Gastroesophageal sphincter (tissue), 4 donors: ENCODE results near the gene RCCD1. TPM values are rescaled to one million over a fixed set of nuclear protein-coding genes. Genes with fewer than 3 reads are reported as not detected.

Experiments used
- ATAC-seq: fragments of 150-250 bp; one replicate; pipeline ENCODE4 v1.9.1; 2016; ENCODE audit warnings: mild to moderate bottlenecking, moderate library complexity
- H3K27ac ChIP-seq, 4 donors: fragments of 200-600 bp; sonication (generic) in 3 of 4; 1 replicate in 3 of 4; 2 replicates in 1 of 4; pipeline ENCODE4 v1.5.1; 2016 to 2019
- H3K27me3 ChIP-seq: fragments of 200-600 bp; sonication (generic); one replicate; pipeline ENCODE4 v1.5.1; 2019
- H3K36me3 ChIP-seq, 2 donors: fragments of 200-600 bp; sonication (generic); one replicate each; pipeline ENCODE4 v1.5.1; 2019; ENCODE audit warnings: control low read depth in 1 of 2
- H3K4me1 ChIP-seq, 3 donors: fragments of 200-600 bp; sonication (generic); 1 replicate in 2 of 3; 2 replicates in 1 of 3; pipeline ENCODE4 v1.5.1; 2016 to 2019; ENCODE audit warnings: control low read depth in 2 of 3
- H3K4me3 ChIP-seq, 2 donors: fragments of 200-600 bp; sonication (generic); one replicate each; pipeline ENCODE4 v1.5.1; 2019; ENCODE audit warnings: mild to moderate bottlenecking in 1 of 2, moderate library complexity in 1 of 2
- H3K9me3 ChIP-seq, 3 donors: fragments of 200-600 bp; sonication (generic); one replicate each; pipeline ENCODE4 v1.5.1; 2017 to 2019; ENCODE audit warnings: control low read depth in 2 of 3
- EP300 ChIP-seq: sonication (generic); formaldehyde crosslinking; IDR thresholded peaks from one replicate; pipeline ENCODE4 v1.6.1; 2017; ENCODE audit warnings: antibody characterized with exemption, mild to moderate bottlenecking
- POLR2A ChIP-seq, 2 donors: fragments of 450-650 bp; IDR thresholded peaks; one replicate each; pipeline ENCODE4 v1.6.1; 2017; ENCODE audit warnings: antibody characterized with exemption in 2 of 2, mild to moderate bottlenecking in 2 of 2, moderate library complexity in 1 of 2
- POLR2AphosphoS5 ChIP-seq: sonication (generic); formaldehyde crosslinking; IDR thresholded peaks from one replicate; pipeline ENCODE4 v1.6.1; 2017; ENCODE audit warnings: antibody characterized with exemption
- WGBS, 2 donors: methylation state at CpG; one replicate each; pipeline ENCODE4 v1.1.5; 2018; ENCODE audit warnings: low coverage in 1 of 2; 5-methylcytosine and 5-hydroxymethylcytosine counted together
- total RNA-seq, 4 donors: library from RNA; depleted of rRNA; stranded (reverse); fragments of >200 nt; gene quantifications; one replicate each; pipeline ENCODE4 v1.1.0, GENCODE V29; 2016
- TF ChIP-seq, protein P1 (sequence below), 4 experiments: fragments of 200-600 bp in 2 of 4; fragments of 450-650 bp in 2 of 4; sonication (generic) in 1 of 4; IDR thresholded peaks; one replicate each; pipeline ENCODE4 v1.5.1; 2017 to 2019; ENCODE audit warnings: antibody characterized with exemption in 4 of 4, mild to moderate bottlenecking in 2 of 4, moderate library complexity in 2 of 4

RCCD1 gene
- total RNA-seq, 4 donors from 2014 or later = 5.3 to 11.1 (median 9.0) TPM

DNA sequence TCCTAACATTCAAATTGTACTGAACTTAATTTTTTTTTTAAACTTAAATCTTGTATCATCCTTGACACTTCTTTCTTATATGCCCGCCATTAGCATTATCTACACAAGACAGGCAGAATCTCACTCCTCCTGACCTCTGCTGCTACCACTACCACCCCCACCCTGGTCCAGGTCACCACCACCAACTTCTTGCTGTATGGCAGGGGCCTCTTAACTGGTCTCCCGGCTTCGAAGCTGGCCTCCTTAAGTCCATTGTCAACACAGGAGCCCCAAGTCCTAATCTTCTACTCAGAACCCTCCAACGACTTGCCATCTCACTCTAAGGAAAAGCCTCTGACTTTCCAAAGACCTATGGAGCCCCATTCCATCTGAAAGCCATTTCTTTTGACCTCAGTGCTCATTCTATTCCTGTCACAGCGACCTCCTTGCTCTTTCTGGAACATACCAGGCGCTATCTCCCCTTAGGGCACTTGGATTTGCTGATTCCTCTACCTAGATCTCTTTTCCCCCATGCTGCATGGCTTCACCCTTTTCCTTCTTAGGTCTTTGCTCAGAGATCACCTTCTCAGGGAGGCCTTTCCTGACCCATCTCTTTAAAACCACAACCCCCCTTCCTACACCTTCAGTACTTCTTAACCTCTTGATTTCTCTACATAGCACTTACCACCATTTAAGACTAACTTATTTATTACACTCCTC lies 37.1 kb downstream of the RCCD1 start:
- WGBS, 2 donors = 92 to 93% methylated on average over 3 to 6 of the region's 6 CpGs

GRCh38 chr15:90994059-90994416 lies 39.4 kb downstream of the RCCD1 start:
- H3K27me3 ChIP-seq = no peaks in the 10 kb centered on the region
- peaks cover 0 to 20% of the 10 kb centered on the region in 2 donors for H3K36me3 ChIP-seq
- peak overlapping the region; percentile 21 to 92 (median 88) for H3K27ac ChIP-seq
- peaks cover 0 to 21% (median 0%) of the 10 kb centered on the region in 3 donors for H3K4me1 ChIP-seq
- TF ChIP-seq POLR2A (IDR thresholded peaks at IDR 0.05) (no peak), EP300 (no peak), POLR2AphosphoS5 (no peak)
- TF ChIP-seq, protein P1, sequence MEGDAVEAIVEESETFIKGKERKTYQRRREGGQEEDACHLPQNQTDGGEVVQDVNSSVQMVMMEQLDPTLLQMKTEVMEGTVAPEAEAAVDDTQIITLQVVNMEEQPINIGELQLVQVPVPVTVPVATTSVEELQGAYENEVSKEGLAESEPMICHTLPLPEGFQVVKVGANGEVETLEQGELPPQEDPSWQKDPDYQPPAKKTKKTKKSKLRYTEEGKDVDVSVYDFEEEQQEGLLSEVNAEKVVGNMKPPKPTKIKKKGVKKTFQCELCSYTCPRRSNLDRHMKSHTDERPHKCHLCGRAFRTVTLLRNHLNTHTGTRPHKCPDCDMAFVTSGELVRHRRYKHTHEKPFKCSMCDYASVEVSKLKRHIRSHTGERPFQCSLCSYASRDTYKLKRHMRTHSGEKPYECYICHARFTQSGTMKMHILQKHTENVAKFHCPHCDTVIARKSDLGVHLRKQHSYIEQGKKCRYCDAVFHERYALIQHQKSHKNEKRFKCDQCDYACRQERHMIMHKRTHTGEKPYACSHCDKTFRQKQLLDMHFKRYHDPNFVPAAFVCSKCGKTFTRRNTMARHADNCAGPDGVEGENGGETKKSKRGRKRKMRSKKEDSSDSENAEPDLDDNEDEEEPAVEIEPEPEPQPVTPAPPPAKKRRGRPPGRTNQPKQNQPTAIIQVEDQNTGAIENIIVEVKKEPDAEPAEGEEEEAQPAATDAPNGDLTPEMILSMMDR (IDR thresholded peaks at IDR 0.05) = no peak
- peak overlapping the region; percentile 52 to 94 for H3K4me3 ChIP-seq
- H3K9me3 ChIP-seq = no peaks in the 10 kb centered on the region
- WGBS, 2 donors = 0% methylated on average over 3 to 17 of the region's 50 CpGs
- peak; percentile 14 for ATAC-seq

More for the DNA sequence above, 37.1 kb downstream of the RCCD1 start:
- Histone ChIP-seq H3K27me3 (no peaks in the 10 kb centered on the region), H3K27ac (no peak overlapping the region), H3K4me1 (peaks cover 0 to 21% (median 0%) of the 10 kb centered on the region in 3 donors), H3K9me3 (no peaks in the 10 kb centered on the region), H3K4me3 (no peak overlapping the region), H3K36me3 (no peaks in the 10 kb centered on the region)
- TF ChIP-seq POLR2A (IDR thresholded peaks at IDR 0.05) (no peak), EP300 (no peak), POLR2AphosphoS5 (no peak)
- TF ChIP-seq, protein P1 (IDR thresholded peaks at IDR 0.05) = no peak
- ATAC-seq = no peak

DNA sequence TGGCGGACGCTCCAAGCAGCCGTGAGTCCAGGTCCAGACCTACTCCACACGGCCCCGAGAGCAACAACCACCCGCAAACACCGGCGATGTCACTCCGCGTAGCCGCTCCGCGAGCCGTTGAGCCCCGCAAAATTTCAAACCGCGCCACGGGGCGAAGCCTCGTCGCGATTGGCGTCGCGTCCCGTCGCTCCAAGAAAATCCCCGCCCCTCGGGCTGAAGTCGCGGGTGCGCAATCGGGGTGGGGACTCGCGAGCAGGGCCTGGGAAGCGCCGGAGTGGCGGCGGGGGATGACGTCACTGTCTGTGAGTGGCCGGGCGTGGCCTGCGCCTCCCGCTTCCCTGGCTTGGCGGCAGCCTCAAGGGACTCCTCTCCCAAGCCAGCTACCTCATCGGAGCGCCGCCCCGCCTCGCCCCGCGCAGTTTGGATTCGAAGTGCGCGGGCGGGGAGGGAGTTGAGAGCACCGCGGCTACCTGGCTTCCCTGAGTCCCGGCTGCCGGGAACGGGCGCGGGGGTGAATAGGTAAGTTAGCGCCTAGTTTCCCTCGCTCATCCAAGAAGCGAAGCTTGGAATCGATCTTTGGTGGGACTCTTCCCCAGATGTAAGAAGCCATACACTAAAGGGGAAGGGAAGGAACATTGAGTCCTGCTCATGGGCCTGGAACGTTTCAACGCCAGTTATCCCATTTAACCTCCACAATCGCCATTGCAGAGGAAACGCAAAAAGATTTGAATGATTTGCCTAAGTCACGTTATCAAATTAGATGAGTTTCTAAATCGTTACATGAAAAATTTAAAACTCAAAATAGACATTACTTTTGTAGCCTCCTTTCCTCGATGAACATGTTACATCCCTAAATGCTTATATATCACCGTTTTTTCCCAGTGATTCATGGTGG lies 40.0 kb downstream of the RCCD1 start, which contains the start of gene PRC1:
PRC1 (minus strand) TSS at position 119 of the 895 bp plus-strand sequence; CDS start at position 1, 118 bp downstream.
- no peaks in the 10 kb centered on the region for H3K27me3 ChIP-seq
- TF ChIP-seq POLR2A (IDR thresholded peaks at IDR 0.05) = peak; percentile 56 to 68
- TF ChIP-seq, protein P1 (IDR thresholded peaks at IDR 0.05) = no peak
- peak; percentile 88 for TF ChIP-seq POLR2AphosphoS5
- no peak for TF ChIP-seq EP300
- no peaks in the 10 kb centered on the region for H3K9me3 ChIP-seq
- peak; percentile 100 for ATAC-seq
- H3K27ac ChIP-seq = peak within 1 kb of the TSS; percentile 82 to 92 (median 88)
- H3K4me3 ChIP-seq = peak within 1 kb of the TSS; percentile 52 to 94
- H3K36me3 ChIP-seq = peaks cover 0 to 26% of the 10 kb centered on the region in 2 donors
- WGBS, 2 donors = 0 to 1% methylated on average over 12 to 22 of the region's 75 CpGs
- peaks cover 0 to 21% (median 0%) of the 10 kb centered on the region in 3 donors for H3K4me1 ChIP-seq

- H3K9me3 ChIP-seq = no peaks in the 10 kb centered on the region
- peaks cover 0 to 13% (median 0%) of the 10 kb centered on the region in 3 donors for H3K4me1 ChIP-seq
- H3K27ac ChIP-seq = no peak overlapping the region
- no peak for ATAC-seq
- no peaks in the 10 kb centered on the region for H3K27me3 ChIP-seq
- H3K36me3 ChIP-seq = peaks cover 0 to 67% of the 10 kb centered on the region in 2 donors
- whole genome bisulfite sequencing, 2 donors = 72 to 89% methylated on average over 3 of the region's 8 CpGs
- no peak overlapping the region for H3K4me3 ChIP-seq
- TF ChIP-seq POLR2AphosphoS5 (no peak), POLR2A (IDR thresholded peaks at IDR 0.05) (no peak), EP300 (no peak)
- TF ChIP-seq, protein P1 (IDR thresholded peaks at IDR 0.05) = no peak
Observed at GRCh38 chr15:90998737-90999136, 44.1 kb downstream of the RCCD1 start.
